Tracheal epithelial cell (primary cell): ENCODE data around the gene PACSIN1. TPM values are rescaled to one million over a fixed set of nuclear protein-coding genes. Genes with fewer than 3 reads are reported as not detected.

Source experiments
- total RNA-seq: library from RNA; depleted of rRNA; stranded (reverse); fragments of >200 nt; gene quantifications from 2 replicates; pipeline ENCODE4 v1.2.1, GENCODE V29; 2014

The PACSIN1 gene
- not detected in 2 replicates for total RNA-seq

GRCh38 chr6:34465531-34466241 is at the start of gene PACSIN1:
Gene PACSIN1, plus strand, starts transcription at chr6:34466076. Its CDS starts 60,230 bp downstream, at chr6:34526306.

GRCh38 chr6:34425498-34426410 is 40.1 kb upstream of the PACSIN1 start, which contains the start of gene RPS10:
Gene RPS10, minus strand, starts transcription at chr6:34426069. Its CDS starts 848 bp downstream, at chr6:34425221.

GRCh38 chr6:34556031-34556471 is 90.2 kb downstream of the PACSIN1 start, which contains the start of gene SPDEF:
Gene SPDEF, minus strand, starts transcription at chr6:34556329. Its CDS starts 11,874 bp downstream, at chr6:34544455.

Other genes starting within 250 kb of the PACSIN1 start
- 115 and 182 TPM in 2 replicates for gene HMGA1, start 229.2 kb upstream of the PACSIN1 start, total RNA-seq
- 11.1 and 21.9 TPM in 2 replicates for gene SMIM29, start 217.1 kb upstream of the PACSIN1 start, total RNA-seq
- gene NUDT3, start 73.4 kb upstream of the PACSIN1 start, total RNA-seq, result 11.6 and 29.6 TPM in 2 replicates
- 4,851 and 7,268 TPM in 2 replicates for gene RPS10, start 40.0 kb upstream of the PACSIN1 start, total RNA-seq
- 3.8 and 8.7 TPM in 2 replicates for gene SPDEF, start 90.3 kb downstream of the PACSIN1 start, total RNA-seq
- gene ILRUN, start 230.7 kb downstream of the PACSIN1 start, total RNA-seq, result 48.9 and 52.4 TPM in 2 replicates